HG03469 (cell line): ENCODE results near the gene SEMA5A.

Source experiments
- ATAC-seq: cut with Tn5 transposase; IDR thresholded peaks from one replicate; pipeline ENCODE4 v1.9.1; 2021; ENCODE audit warnings: mild to moderate bottlenecking, moderate library complexity, moderate number of reproducible peaks; ENCODE audit not compliant: unreplicated experiment

The SEMA5A gene

DNA sequence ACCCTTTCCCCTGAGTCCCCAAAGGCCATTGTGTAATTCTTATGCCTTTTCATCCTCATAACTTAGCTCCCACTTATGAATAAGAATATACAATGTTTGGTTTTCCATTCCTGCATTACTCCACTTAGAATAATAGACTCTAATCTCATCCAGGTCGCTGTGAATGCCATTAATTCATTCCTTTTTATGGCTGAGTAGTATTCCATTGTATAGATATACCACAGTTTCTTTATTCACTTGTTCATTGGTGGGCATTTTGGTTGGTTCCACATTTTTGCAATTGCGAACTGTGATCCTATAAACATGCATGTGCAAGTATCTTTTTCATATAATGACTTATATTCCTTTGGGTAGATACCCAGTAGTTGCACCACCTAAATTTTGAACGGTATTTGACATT is 101.5 kb downstream of the SEMA5A start:
- ATAC-seq, result no peak

DNA sequence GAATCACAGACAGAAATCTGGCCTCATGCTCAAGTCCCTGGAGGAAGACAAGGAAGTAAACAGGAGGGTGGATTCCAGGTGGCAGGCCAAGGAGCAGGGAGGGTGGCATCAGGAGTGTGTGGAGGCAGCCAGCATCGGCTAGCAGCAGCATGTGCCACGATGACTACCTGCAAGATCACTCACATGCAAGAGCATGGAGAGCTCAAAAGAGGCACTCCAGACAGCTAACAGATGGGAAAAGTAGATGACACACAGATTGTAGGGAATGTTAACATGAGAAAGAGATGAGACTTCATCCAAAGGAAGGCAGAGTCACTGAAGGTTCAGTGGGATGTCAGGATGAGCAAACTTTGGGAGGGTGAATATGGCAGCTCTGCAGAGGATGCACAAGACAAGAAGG is 104.3 kb downstream of the SEMA5A start:
- no peak for ATAC-seq

DNA sequence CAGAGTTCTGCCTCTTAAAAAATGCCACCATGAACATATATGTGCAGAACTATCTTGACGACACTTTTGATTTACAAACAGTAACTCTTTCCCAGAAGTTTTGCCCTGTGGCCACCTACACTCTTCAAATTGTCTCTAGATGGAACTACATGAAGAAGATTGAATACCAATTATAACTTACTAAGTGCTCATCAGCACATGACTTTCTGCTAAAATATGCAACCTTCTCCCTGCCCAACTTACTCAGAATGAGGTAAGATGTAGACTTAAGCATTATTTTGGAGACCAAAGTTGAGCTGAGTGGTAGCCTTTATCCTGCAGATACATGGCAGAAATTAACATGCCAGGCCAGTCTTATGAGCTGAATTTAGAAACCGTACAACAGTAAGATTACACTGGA is 105.4 kb downstream of the SEMA5A start:
- ATAC-seq, result no peak

DNA sequence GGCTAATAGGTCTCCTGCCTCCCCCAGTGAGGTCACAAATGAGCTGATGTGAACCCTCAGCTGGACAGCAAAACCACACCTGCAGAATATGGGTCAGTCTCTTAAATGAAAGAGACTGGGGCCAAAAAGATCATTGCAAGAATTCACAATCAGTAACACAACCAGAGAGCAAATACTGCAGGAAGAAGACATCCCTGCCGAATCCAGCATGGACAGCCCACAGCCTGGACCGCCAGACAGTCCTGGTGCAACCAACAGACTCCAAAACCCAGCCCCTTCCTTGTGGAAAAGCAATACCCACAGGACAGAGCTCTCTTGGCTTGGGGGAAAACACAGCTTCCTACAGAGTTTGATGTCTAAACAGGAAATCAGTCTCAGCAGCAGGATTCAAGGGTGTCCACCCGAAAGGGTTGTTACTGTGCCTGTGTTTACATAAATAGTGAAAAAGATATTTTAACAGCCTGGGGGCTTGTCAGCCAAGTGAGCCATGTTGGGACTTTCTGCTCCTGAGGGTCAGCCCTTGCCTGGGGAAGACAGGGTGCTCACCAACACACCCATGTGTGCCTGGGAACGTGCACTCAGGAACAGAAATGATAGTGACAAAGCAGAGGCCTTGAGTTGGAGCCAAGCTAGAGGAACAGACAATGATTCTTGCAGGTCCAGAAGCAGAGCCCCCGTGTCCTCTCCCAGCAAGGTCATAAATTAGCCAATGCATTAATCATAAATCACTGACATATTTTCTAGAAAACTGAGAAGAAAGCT is 106.2 kb downstream of the SEMA5A start:
- no peak for ATAC-seq

DNA sequence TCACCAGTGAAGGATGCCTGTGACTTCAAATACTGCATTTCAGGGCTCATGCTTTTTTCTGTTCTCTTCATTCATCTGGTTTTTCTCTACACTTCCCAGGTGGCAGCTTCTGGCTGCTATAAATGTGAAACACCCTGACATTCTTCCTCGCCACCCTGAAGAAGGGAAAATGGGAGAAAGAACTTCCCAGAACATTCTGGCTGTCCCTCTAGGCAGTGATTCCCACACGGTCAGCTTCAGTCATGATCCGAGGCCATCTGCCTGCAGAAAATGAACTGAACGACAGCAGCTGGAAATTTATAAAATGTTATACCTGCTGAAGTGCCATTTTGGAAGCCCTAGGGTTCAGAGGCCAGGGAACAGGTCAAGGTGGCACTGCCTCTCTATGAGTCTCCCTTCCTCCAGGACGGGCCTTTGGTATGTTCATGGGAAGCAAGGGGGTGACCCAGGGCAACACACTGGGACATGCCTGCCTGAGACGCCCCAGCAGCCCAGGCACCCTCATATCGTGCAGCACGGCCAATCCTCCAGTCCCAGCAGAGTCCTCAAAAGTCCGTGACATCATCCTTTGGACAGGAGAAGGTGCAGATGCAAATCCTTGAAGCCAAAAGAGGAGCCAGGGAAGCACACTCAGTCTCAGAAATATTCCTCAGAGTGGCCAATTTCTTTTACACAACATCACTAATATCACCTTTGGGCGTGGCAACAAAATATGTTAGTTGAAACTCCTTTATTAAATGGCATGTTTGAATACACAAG is 107.1 kb downstream of the SEMA5A start:
- no peak for ATAC-seq

DNA sequence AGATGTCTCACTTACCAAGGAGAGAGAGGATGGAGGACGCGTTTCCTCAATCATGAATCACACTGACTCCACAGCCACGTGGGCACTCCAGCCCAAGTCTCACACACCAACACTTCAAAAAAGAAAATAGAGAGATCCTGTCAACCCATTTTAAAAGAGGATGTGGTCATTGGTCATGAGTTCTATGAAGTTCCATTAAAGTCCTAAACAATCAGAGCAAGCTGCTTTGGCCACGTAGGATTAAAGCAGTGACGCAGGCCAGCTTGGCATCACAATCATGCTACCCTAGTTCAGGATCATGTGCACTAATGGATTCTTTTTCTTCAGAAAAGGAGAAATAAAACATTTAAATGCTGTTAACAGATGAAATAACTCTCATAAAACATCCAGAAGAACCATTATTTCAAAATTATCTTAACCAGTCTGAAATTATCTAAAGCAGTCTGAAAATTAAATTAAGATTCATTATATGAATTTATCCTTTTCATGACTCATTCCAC is 108.1 kb downstream of the SEMA5A start:
- ATAC-seq, result no peak

DNA sequence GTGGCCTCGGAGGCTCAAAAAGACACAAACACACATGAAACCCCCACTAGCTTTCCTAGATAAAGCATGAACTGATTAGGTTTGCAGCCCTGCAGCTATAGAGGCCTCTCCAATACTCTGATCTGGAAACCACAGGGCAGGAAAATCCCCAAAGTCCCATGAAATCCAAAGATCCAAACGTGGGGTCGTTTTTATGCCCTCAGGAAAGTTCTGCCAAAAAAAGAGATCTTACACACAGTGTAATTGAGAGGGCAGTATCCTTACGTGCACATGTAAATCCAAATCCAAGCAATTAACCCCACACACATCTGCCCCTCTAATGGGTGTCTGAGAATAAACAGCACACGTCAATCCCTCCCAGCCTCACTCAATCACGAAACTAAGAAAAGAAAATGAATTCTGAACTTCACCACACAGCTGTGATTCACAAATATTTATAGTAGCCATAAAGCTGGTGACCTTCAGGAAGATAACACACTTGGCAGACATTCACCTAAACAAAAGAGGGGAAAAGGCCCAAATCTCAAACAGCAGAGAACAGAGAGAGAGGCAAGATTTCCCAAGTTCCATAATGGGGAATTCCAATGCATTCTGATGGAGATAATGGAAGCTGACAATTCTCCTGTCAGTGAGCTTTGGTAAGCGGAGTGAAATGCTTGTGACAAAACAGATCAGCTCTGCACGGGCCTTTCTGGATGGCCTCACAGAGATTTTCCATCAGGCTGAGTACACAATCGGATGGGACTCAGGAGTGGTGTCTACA is 114.2 kb downstream of the SEMA5A start:
- no peak for ATAC-seq

DNA sequence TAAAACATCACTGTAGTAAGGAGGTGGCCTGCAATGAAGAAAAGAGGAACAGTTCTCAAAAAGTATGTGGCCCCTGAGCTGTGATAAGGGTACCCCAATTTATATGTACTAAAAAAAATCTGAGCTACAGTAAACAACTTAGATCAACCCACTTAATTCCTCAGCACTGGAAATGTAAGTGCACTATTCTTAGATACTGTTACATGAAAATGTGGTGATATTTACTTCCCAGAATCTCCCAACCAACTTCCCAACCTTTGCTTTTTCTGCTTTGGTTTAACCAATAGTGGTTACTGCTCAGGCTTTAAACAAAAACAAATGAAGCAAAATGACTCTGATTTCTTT is 114.8 kb downstream of the SEMA5A start:
- ATAC-seq, result no peak

DNA sequence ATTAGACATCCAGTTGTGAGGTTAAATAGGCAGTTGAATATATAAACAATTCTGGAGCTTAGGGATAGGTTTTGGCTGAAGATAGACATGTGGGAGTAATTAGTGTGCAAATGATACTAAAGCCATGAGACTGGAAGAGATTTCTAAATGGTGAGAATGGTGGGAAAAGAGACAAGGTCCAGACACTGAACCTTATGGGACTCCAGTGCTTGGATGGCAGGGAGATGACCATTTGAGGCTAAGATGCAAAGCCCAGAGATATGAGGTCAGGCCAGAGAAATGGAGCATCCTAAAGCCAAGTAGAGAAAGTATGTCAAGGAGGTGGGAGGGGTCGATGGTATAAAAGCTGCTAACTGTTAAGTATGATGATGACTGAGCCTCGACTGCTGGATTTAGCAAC is 115.6 kb downstream of the SEMA5A start:
- no peak for ATAC-seq

DNA sequence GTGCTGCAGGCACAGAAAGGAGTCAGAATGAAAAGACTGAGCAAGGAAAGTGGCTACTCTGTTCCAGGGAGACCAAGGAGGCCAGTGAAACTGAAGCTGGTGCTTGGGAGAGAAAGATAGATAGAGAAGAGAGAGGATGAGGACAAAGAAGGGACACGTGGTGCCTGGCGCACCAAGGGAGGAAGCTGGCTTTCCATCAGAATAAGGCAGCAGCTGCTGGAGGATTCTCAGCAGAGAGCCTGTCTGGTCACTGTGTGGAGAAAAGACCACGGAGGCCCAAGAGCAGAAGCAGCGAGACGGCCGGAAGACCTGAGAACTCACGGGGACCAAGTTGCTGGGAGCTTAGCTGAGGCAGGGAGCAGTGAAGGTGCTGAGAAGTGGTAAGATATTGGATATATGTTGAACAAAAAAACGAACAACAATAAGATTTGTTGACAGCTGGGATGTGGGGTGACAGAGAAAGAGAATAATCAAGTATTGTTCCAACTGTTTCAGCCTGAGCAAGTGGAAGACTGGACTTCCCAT is 116.1 kb downstream of the SEMA5A start:
- ATAC-seq, result no peak

DNA sequence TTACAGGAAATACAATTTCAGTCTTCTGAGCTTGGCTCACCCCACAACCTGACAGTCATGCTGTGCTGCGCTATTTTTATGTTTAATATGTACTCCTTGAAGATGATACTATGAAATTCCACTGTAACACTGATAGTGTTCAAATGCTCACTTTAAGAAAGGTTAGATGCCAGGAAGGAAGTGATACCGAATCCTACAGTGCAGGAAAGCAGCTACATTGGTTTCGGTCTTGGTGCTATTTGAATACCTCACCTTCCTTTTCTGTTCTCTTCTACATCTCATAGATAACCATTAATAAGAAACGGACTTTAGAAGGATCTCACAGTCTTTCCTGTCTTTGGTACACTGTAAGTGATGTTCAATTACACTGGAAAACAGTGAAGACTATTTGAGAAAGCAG is 117.6 kb downstream of the SEMA5A start:
- ATAC-seq, result no peak

DNA sequence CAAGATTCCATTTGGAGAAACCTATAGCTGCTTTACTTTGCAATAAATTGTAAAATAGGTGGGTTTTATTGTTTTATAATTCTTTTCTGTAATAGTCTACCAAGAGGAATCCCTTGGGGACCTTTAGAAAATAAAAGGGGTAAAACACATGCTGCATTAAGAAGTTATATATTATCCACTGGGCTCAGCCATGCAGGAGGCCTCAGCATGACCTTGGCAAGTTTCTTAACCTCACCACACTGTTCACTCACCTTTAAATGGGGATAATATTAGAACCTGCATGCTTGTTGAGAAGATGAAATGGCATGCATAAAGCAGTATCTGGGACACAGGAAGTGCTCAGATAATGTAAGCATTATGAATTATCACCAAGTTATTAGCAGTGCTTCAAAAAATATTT is 120.2 kb downstream of the SEMA5A start:
- no peak for ATAC-seq

DNA sequence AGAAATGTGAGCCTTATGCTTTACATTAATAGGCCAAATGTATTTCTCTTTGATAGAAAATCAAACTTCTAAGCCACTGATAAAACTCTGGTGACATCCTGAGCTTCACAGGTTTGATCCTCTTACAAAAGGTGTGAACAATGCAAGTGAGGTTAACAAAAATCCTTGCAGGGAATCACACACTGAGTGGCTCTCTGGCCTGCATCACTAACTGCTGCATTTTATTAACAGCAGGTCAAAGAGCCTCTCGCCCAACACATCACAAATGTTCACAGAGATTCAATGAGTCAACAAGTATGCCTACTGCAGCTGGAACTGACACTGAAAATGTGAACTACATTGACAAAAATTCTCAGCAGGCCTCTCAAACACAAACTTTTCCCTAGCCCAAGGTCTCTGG is 122.3 kb downstream of the SEMA5A start:
- no peak for ATAC-seq

DNA sequence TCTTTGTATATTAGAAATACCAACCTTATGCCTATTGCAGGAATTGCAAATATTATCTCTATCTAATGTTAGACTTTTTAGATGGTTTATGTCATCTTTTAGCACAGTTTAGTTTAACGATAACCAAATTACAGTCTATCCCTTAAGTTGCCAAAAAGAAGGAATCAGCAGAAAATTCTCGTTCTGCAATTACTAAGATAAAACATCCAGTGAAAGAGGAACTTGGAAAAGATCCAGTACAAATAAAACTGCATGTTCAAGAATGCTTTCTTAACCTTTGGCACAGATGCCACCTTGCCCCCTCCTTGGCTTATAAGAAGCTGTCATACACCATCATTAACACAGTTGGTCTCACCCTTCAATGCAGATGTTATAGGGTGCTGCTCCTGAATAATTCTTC is 124.0 kb downstream of the SEMA5A start:
- ATAC-seq, result no peak

DNA sequence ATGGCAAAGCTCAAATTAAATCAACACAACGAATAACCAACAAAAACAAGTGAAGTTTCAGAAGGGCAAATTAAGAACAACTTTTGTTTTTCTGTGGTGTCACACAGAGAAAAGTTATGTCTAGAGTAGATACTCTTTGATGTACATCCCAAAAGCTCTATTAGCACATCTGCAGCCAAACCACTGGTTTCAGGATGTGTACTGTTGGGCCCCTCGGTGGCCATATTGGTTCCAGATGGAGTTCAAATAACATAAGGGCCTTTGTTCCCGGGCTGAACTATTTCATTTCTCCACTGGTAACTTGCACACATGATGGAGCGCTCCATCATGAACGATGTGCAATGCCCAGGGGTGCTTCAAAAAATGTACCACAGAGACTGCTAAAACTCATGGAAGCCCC is 126.1 kb downstream of the SEMA5A start:
- ATAC-seq, result no peak

DNA sequence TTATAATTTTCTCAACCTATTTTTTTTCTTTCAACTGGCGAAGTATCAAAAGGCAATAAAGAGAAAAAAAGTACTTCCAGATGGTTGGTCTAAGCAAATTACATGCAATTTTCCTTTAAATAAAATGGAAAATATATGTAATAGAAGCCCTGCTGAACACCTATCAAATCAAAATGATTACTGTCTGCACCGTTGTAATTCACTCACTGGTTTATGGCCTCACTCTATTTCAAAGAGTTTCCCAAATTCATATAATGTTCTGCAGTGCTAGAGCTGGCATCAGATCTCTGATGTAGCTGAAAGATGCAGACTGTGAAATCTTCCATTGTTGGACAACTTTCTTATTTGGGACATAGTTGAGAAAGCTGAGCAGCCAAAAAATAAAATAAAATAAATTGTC is 130.3 kb downstream of the SEMA5A start:
- no peak for ATAC-seq

DNA sequence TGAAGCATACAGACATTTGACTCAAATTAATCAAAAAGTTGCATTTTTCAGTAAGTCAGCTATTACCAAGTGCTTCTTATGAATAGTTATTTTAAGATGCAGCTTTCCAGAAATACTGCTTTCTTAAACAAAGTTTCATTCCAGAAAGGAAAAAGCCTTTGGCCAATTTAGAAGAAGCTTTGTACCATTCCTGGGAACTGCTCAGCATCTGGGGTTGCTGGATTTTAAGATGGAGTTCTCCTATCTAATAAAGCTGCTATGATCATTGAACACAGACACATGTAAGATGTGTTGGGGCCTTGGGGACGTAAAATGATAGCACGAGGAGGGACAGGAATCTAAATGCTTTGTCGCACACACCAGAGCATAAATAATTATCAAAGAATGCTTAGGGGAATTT is 130.8 kb downstream of the SEMA5A start:
- ATAC-seq, result no peak

DNA sequence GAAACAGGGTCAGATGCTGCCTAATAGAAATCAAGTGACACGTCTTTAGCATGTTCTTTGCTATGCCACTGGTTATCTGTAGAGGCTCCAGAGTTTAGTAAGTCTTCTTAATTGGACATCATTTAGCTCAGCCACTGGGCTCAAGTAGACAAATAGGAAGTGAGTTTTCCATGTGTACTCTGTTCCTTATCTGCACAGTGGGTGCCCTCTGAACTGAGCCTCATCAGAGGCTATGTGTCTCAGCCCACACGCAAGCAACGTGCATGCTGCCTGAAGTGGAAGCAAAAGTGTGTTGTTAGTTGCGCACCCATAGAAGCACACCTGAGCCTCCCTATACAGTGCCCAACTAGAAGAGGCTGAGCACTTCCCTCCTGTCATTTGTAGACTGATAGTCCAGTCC is 134.7 kb downstream of the SEMA5A start:
- no peak for ATAC-seq

DNA sequence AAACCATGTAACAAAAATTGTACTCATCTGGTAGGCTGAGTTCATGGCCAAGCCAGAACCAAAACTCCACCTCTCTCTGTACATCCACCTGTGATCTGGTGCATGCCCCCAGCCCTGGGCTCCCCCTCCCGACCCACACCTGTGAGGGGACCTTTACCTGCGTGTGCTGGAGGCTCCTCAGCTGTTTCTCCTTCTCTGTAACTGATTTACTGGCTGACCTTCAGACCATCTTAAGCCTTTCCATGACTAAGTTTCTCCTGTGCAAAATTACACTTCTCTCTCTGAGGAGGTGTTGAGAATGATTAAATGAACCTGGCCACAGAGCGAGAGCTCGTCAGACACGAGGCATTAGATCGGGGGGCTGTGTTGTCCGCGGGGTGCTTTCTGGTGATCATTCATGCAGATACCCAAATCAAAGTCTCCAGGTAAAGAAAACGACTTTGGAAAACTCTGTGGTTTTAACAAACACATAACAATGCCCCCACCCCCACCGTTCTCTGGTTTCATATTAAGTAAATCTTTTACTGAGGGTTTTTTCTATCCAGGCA is 136.4 kb downstream of the SEMA5A start:
- ATAC-seq, result no peak

DNA sequence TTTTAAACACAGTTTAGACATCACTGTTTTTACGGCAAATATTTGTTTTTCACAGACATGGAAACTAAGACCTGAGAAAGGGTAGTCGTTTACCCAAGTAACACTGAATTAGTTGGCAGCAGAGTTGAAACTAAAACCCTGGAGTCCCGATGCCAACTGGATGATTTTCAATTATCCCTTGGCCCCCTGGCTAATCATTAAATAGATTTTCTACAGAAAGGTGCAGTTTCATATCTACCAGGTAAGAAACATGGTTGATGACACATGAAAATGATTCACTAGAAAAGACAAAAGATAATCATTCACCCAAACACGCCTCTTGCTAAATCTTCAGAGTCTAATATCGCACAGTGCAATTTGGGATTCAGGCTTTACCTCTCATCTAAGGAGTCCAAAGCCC is 136.9 kb downstream of the SEMA5A start:
- no peak for ATAC-seq

DNA sequence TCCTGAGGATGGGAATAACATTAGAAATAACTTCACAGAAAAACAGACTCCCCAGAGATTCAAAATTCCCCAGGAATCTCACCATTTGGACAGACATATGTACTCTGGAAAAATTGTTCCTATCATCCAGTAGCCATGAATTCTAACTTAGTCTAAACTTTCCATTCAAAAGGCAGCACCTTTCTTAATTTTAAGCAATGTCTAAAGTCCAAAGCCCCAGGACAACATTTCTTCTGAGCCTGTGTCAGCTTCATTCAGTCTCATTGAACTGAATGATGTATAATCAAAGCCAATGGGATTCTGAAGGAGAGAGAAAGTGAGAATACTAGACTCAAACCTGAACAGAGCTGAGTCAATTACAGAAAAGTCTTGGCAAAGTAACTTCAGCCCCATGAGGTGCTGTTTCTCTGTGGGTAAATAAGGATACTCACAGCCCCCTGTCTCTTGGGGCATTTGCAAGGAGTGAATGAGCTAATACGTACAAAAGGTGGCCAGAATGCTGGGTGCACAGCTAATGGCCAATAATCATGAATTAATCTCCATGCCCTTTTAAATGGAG is 140.6 kb downstream of the SEMA5A start:
- ATAC-seq, result no peak
